NCI-H2227 (cell line): ENCODE results near the gene SETD1A.
A peak's percentile ranks its signal among the peaks of the same experiment; 100 is the strongest.
"Not testable (repeated sequence)": the region's sequence is repeated elsewhere in the genome, so short reads cannot be mapped to it uniquely, and the experiment has no call there.

ENCODE experiments used
- DNase-seq: peaks from one replicate; lab custom pipeline; 2025; ENCODE audit not compliant: unreplicated experiment; lab: John Stamatoyannopoulos, UW

SETD1A gene

GRCh38 chr16:31013292-31013691, 55.7 kb downstream of the SETD1A start:
- DNase-seq, result not testable (repeated sequence)

GRCh38 chr16:31016018-31016417, 58.5 kb downstream of the SETD1A start:
- DNase-seq, result no peak

GRCh38 chr16:31017756-31018155, 60.2 kb downstream of the SETD1A start:
- DNase-seq, result not testable (repeated sequence)

- DNase-seq, result no peak
Measured at GRCh38 chr16:31020536-31020935, 63.0 kb downstream of the SETD1A start.

GRCh38 chr16:31022544-31023251, 65.1 kb downstream of the SETD1A start:
- no peak for DNase-seq

- DNase-seq, result no peak
Measured at GRCh38 chr16:31023252-31023602, 65.7 kb downstream of the SETD1A start.

- no peak for DNase-seq
Measured at GRCh38 chr16:31023627-31024226, 66.2 kb downstream of the SETD1A start.

- DNase-seq, result no peak
Measured at GRCh38 chr16:31025339-31025738, 67.8 kb downstream of the SETD1A start.

GRCh38 chr16:31029272-31029671, 71.7 kb downstream of the SETD1A start:
- DNase-seq, result no peak

GRCh38 chr16:31031276-31031675, 73.7 kb downstream of the SETD1A start:
- DNase-seq, result no peak

- DNase-seq, result peak; percentile 99
Measured at GRCh38 chr16:31032736-31033708, 75.5 kb downstream of the SETD1A start, which contains the start of gene STX4. TSS of gene STX4 (plus strand) at chr16:31033558. CDS start at chr16:31033806, 248 bp downstream.

GRCh38 chr16:31033709-31034492, 76.3 kb downstream of the SETD1A start:
- DNase-seq, result peak; percentile 91
